ENCODE measurements around the gene MLEC.
"Not testable (repeated sequence)": the region's sequence is repeated elsewhere in the genome, so short reads cannot be mapped to it uniquely, and the experiment has no call there.

Gene MLEC

GRCh38 chr12:120663741-120664140 is 23.2 kb upstream of the MLEC start:
- no peak for DNase-seq (ENCODE audit: low spot score)

- no peak for DNase-seq (ENCODE audit: low spot score)
Observed at GRCh38 chr12:120666571-120667390, 20.2 kb upstream of the MLEC start.

GRCh38 chr12:120668091-120668867 is 18.7 kb upstream of the MLEC start:
- DNase-seq (ENCODE audit: low spot score): no peak

GRCh38 chr12:120668868-120669840 is 17.8 kb upstream of the MLEC start:
- DNase-seq (ENCODE audit: low spot score): peak; percentile 60

GRCh38 chr12:120670237-120670636 is 16.7 kb upstream of the MLEC start:
- not testable (repeated sequence) for DNase-seq (ENCODE audit: low spot score)

GRCh38 chr12:120670667-120671066 is 16.3 kb upstream of the MLEC start:
- DNase-seq (ENCODE audit: low spot score): no peak

- no peak for DNase-seq (ENCODE audit: low spot score)
Observed at GRCh38 chr12:120674097-120674636, 12.8 kb upstream of the MLEC start.

- no peak for DNase-seq (ENCODE audit: low spot score)
Observed at GRCh38 chr12:120677765-120678473, 9.0 kb upstream of the MLEC start.

- DNase-seq (ENCODE audit: low spot score): no peak
Observed at GRCh38 chr12:120678572-120678971, 8.4 kb upstream of the MLEC start.

- no peak for DNase-seq (ENCODE audit: low spot score)
Observed at GRCh38 chr12:120680165-120680738, 6.7 kb upstream of the MLEC start.

- DNase-seq (ENCODE audit: low spot score): no peak
Observed at GRCh38 chr12:120684523-120684932, 2.4 kb upstream of the MLEC start.

GRCh38 chr12:120685522-120685921 is 1.4 kb upstream of the MLEC start:
- DNase-seq (ENCODE audit: low spot score): no peak

GRCh38 chr12:120686151-120686689 is 729 bp upstream of the MLEC start:
- DNase-seq (ENCODE audit: low spot score): peak; percentile 98

- peak; percentile 36 for DNase-seq (ENCODE audit: low spot score)
Observed at GRCh38 chr12:120687578-120688289, 785 bp downstream of the MLEC start.

GRCh38 chr12:120688527-120689071 is 1.6 kb downstream of the MLEC start:
- DNase-seq (ENCODE audit: low spot score): peak; percentile 20

- DNase-seq (ENCODE audit: low spot score): no peak
Observed at GRCh38 chr12:120689397-120690082, 2.6 kb downstream of the MLEC start.

- no peak for DNase-seq (ENCODE audit: low spot score)
Observed at GRCh38 chr12:120690083-120690450, 3.1 kb downstream of the MLEC start.

- no peak for DNase-seq (ENCODE audit: low spot score)
Observed at GRCh38 chr12:120690978-120691377, 4.0 kb downstream of the MLEC start.

- no peak for DNase-seq (ENCODE audit: low spot score)
Observed at GRCh38 chr12:120692524-120693033, 5.6 kb downstream of the MLEC start.

All from GM03348 (cell line).